GM10248 (cell line): Measurements from ENCODE around the gene UGCG.

Experiments
- CTCF ChIA-PET: fragments of 300-600 bp; sonication (Branson Sonifier 250); formaldehyde crosslinking; extraction: SDS; loops from one replicate; lab custom pipeline; 2021; ENCODE audit warnings: antibody characterized with exemption; lab: Yijun Ruan, JAX
- POLR2A ChIA-PET: fragments of 350-650 bp; sonication (Branson Sonifier 250); formaldehyde crosslinking; extraction: SDS; loops from one replicate; lab custom pipeline; 2020; ENCODE audit warnings: antibody characterized with exemption; lab: Yijun Ruan, JAX
- DNase-seq: peaks from one replicate; pipeline ENCODE4 v3.0.0; 2012; ENCODE audit errors: extremely low spot score
- CTCF ChIP-seq: IDR thresholded peaks from 2 replicates; pipeline ENCODE4 v1.5.1; 2012; ENCODE audit warnings: mild to moderate bottlenecking, low read depth; ENCODE audit errors: extremely low read depth, missing control alignments, control extremely low read depth

Gene UGCG

GRCh38 chr9:111915425-111915758, 18.8 kb downstream of the UGCG start:
- no peak for TF ChIP-seq CTCF
- ChIA-PET CTCF (interaction anchor here (0.7 to 2.6 kb wide), 9 partner anchors 8 to 160 kb away, joined by 3 to 12 read pairs (median 5); partner anchors contain the start of gene UGCG), POLR2A (interaction anchor here (0.6 to 2.2 kb wide), 4 partner anchors 11 to 70 kb away, joined by 3 to 7 read pairs (median 5); partner anchors contain the start of gene UGCG)
- no peak for DNase-seq

GRCh38 chr9:111916234-111916645, 19.6 kb downstream of the UGCG start:
- peak; percentile 53 for DNase-seq
- ChIA-PET POLR2A (interaction anchor here (0.6 to 2.2 kb wide), 3 partner anchors 12 to 120 kb away, joined by 3 to 7 read pairs (median 3); partner anchors contain the start of gene UGCG), CTCF (interaction anchor here (0.9 to 2.6 kb wide), 4 partner anchors 14 to 159 kb away, joined by 4 to 12 read pairs (median 6); no protein-coding TSS in a partner anchor)
- no peak for TF ChIP-seq CTCF

GRCh38 chr9:111917201-111917600, 20.6 kb downstream of the UGCG start:
- no peak for TF ChIP-seq CTCF
- ChIA-PET CTCF (interaction anchor here (0.9 kb wide), 1 partner anchor 17 kb away, joined by 4 read pairs; no protein-coding TSS in a partner anchor), POLR2A (no interaction called here)
- no peak for DNase-seq

- DNase-seq = no peak
- ChIA-PET CTCF (interaction anchor here (2.6 kb wide), 1 partner anchor 157 kb away, joined by 8 read pairs; no protein-coding TSS in a partner anchor), POLR2A (no interaction called here)
- TF ChIP-seq CTCF = no peak
Measured at GRCh38 chr9:111917980-111918379, 21.4 kb downstream of the UGCG start.

- TF ChIP-seq CTCF = no peak
- ChIA-PET POLR2A (no interaction called here), CTCF (interaction anchor here (0.9 to 2.6 kb wide), 3 partner anchors 17 to 155 kb away, joined by 3 to 8 read pairs (median 5); no protein-coding TSS in a partner anchor)
- no peak for DNase-seq
Measured at GRCh38 chr9:111919875-111920274, 23.3 kb downstream of the UGCG start.

GRCh38 chr9:111920531-111920930, 23.9 kb downstream of the UGCG start:
- DNase-seq = no peak
- TF ChIP-seq CTCF = no peak
- CTCF ChIA-PET = interaction anchor here (1.3 to 2.6 kb wide), 2 partner anchors 16 to 154 kb away, joined by 5 to 8 read pairs; no protein-coding TSS in a partner anchor
- POLR2A ChIA-PET = no interaction called here
